HCT116 (cell line): ENCODE results near the gene ZNF79. TPM values are rescaled to one million over a fixed set of nuclear protein-coding genes. Genes with fewer than 3 reads are reported as not detected.

Source experiments
- ATAC-seq: fragments of 200-7000 bp; cut with Tn5 transposase; 2 replicates; pipeline ENCODE4 v1.9.1; 2020; ENCODE audit warnings: mild to moderate bottlenecking, moderate library complexity
- BruUV-seq: library from RNA; stranded (reverse); fragments of 400-500 nt; replicated peaks from 2 replicates; lab custom pipeline; 2021; lab: Mats Ljungman, UMichigan
- CTCF ChIA-PET: fragments of 300-600 bp; sonication (Branson Sonifier 250); formaldehyde crosslinking; loops from one replicate; lab custom pipeline; 2021; ENCODE audit warnings: antibody characterized with exemption; lab: Charles Lee
- POLR2A ChIA-PET: fragments of 300-600, 350-600 bp; sonication (Branson Sonifier 250); formaldehyde crosslinking; loops from one replicate; lab custom pipeline; 2021; ENCODE audit warnings: antibody characterized with exemption; lab: Charles Lee
- RAD21 ChIA-PET, 2 experiments: fragments of 300-600 bp; sonication (Branson Sonifier 250); formaldehyde crosslinking; loops; one replicate each; lab custom pipeline; 2023; ENCODE audit warnings: low total read pairs in 2 of 2; ENCODE audit not compliant: uncharacterized antibody in 2 of 2, unreplicated experiment in 2 of 2, low non-redundant PET in 1 of 2; lab: Charles Lee
- DNase-seq: peaks from one replicate; pipeline ENCODE4 v3.0.0-alpha.2; 2010; ENCODE audit warnings: low read depth, low spot score
- H2AFZ ChIP-seq: fragments of 200-600 bp; shearing (Covaris generic), sonication (generic); 2 replicates; pipeline ENCODE4 v1.6.1; 2017; ENCODE audit warnings: low read depth, mixed run types, mixed read lengths, antibody characterized with exemption, low read length; ENCODE audit not compliant: poor library complexity, severe bottlenecking
- H3K27ac ChIP-seq: 2 replicates; pipeline ENCODE4 v1.5.1; 2012; ENCODE audit warnings: low read depth, low read length
- H3K27me3 ChIP-seq: fragments of 200-600 bp; sonication (generic); 2 replicates; pipeline ENCODE4 v1.6.1; 2016; ENCODE audit warnings: mixed run types, low read length, mixed read lengths; ENCODE audit not compliant: insufficient read depth
- H3K36me3 ChIP-seq, 2 experiments: fragments of 200-500 bp in 1 of 2; fragments of 200-600 bp in 1 of 2; sonication (Bioruptor generic) in 1 of 2; sonication (generic) in 1 of 2; 2 replicates each; pipeline versions ENCODE4 v1.5.1 to v1.6.1; 2014 to 2016; ENCODE audit warnings: low read length in 2 of 2, inconsistent platforms in 1 of 2, mixed read lengths in 1 of 2, mixed run types in 1 of 2; ENCODE audit not compliant: insufficient read depth in 2 of 2, control insufficient read depth in 1 of 2
- H3K4me1 ChIP-seq, 2 experiments: fragments of 200-600 bp in 1 of 2; sonication (generic) in 1 of 2; 2 replicates each; pipeline versions ENCODE4 v1.5.1 to v1.6.1; 2012 to 2017; ENCODE audit warnings: low read length in 2 of 2, inconsistent platforms in 1 of 2, mild to moderate bottlenecking in 1 of 2, mixed read lengths in 1 of 2, mixed run types in 1 of 2, moderate library complexity in 1 of 2; ENCODE audit not compliant: insufficient read depth in 2 of 2, control insufficient read depth in 1 of 2
- H3K4me2 ChIP-seq: fragments of 200-600 bp; sonication (generic); 2 replicates; pipeline ENCODE4 v1.6.1; 2017; ENCODE audit warnings: mixed run types, low read length, mixed read lengths
- H3K4me3 ChIP-seq, 2 experiments: fragments of 200-600 bp in 1 of 2; sonication (generic) in 1 of 2; replicated peaks in 1 of 2; 2 replicates each; pipeline ENCODE4 v1.5.1; 2011 to 2016; ENCODE audit warnings: low read length in 2 of 2, control low read depth in 1 of 2, low read depth in 1 of 2, mild to moderate bottlenecking in 1 of 2, mixed read lengths in 1 of 2, mixed run types in 1 of 2
- H3K79me2 ChIP-seq: fragments of 200-600 bp; sonication (generic); 2 replicates; pipeline ENCODE4 v1.6.1; 2017; ENCODE audit warnings: mild to moderate bottlenecking, mixed run types, low read length, moderate library complexity, mixed read lengths; ENCODE audit not compliant: insufficient read depth
- H3K9ac ChIP-seq: fragments of 200-600 bp; sonication (generic); 2 replicates; pipeline ENCODE4 v1.6.1; 2016; ENCODE audit warnings: low read length, mixed read lengths
- H3K9me2 ChIP-seq: fragments of 200-600 bp; sonication (generic), shearing (Covaris generic); 2 replicates; pipeline ENCODE4 v1.6.1; 2017; ENCODE audit warnings: mixed run types, mild to moderate bottlenecking, moderate library complexity; ENCODE audit not compliant: insufficient read depth
- H3K9me3 ChIP-seq, 2 experiments: fragments of 200-500 bp in 1 of 2; fragments of 200-600 bp in 1 of 2; sonication (Bioruptor generic) in 1 of 2; sonication (generic) in 1 of 2; 2 replicates each; pipeline ENCODE4 v1.6.1; 2014 to 2017; ENCODE audit warnings: low read length in 2 of 2, mixed read lengths in 2 of 2, inconsistent platforms in 1 of 2, low read depth in 1 of 2, mild to moderate bottlenecking in 1 of 2, mixed run types in 1 of 2, moderate library complexity in 1 of 2; ENCODE audit not compliant: control insufficient read depth in 1 of 2, insufficient read depth in 1 of 2
- H4K20me1 ChIP-seq: fragments of 200-600 bp; sonication (generic), shearing (Covaris generic); 2 replicates; pipeline ENCODE4 v1.6.1; 2017; ENCODE audit warnings: mixed run types, mild to moderate bottlenecking, moderate library complexity; ENCODE audit not compliant: insufficient read depth
- ATF3 ChIP-seq: IDR thresholded peaks from 2 replicates; pipeline ENCODE4 v1.6.1; 2012
- CBX3 ChIP-seq: IDR thresholded peaks from 2 replicates; pipeline ENCODE4 v1.6.1; 2012; ENCODE audit warnings: low read depth
- EGR1 ChIP-seq: IDR thresholded peaks from 2 replicates; pipeline ENCODE4 v1.6.1; 2012; ENCODE audit warnings: low read depth
- EZH2phosphoT487 ChIP-seq: fragments of 200-600 bp; IDR thresholded peaks from 2 replicates; pipeline ENCODE4 v1.6.1; 2018; ENCODE audit warnings: antibody characterized with exemption, borderline replicate concordance
- POLR2A ChIP-seq: IDR thresholded peaks from 2 replicates; pipeline ENCODE4 v1.7.0; 2011; ENCODE audit warnings: borderline replicate concordance; ENCODE audit not compliant: insufficient read depth, insufficient read length; ENCODE audit errors: extremely low read depth
- RAD21 ChIP-seq: IDR thresholded peaks from 2 replicates; pipeline ENCODE4 v1.6.1; 2012; ENCODE audit warnings: low read depth, mild to moderate bottlenecking
- REST ChIP-seq: IDR thresholded peaks from 2 replicates; pipeline ENCODE4 v1.6.1; 2012; ENCODE audit warnings: low read depth
- YY1 ChIP-seq: IDR thresholded peaks from 2 replicates; pipeline ENCODE4 v1.6.1; 2011; ENCODE audit warnings: low read length, low read depth, moderate library complexity, mild to moderate bottlenecking; ENCODE audit not compliant: insufficient replicate concordance; ENCODE audit errors: extremely low read depth
- intact Hi-C: fragments of 100-400 bp; cut with micrococcal nuclease; formaldehyde crosslinking; loops from 2 replicates; pipeline ENCODE4 v1.10.0; 2022
- total RNA-seq: library from RNA; stranded (reverse); gene quantifications from one replicate; pipeline ENCODE4 v1.2.1, GENCODE V29; 2021; ENCODE audit not compliant: unreplicated experiment

Gene ZNF79
- total RNA-seq, 1 experiment from 2014 or later: 5.3 TPM

GRCh38 chr9:127446713-127447415 is 22.7 kb downstream of the ZNF79 start:
- peak; percentile 16 for ATAC-seq

More at GRCh38 chr9:127446713-127447415, 22.7 kb downstream of the ZNF79 start:
- Histone ChIP-seq H3K9ac (no peak overlapping the region), H3K27ac (peak overlapping the region; percentile 97; the same call in 1 of the 2 replicates), H3K4me1 (peaks cover 8 to 50% of the 10 kb centered on the region in 2 experiments), H3K79me2 (peaks cover 34% of the 10 kb centered on the region), H4K20me1 (peaks cover 38% of the 10 kb centered on the region), H3K4me3 (no peak overlapping the region), H3K9me3 (no peaks in the 10 kb centered on the region), H3K36me3 (peaks cover 31 to 66% of the 10 kb centered on the region in 2 experiments), H2AFZ (no peak overlapping the region), H3K9me2 (no peaks in the 10 kb centered on the region), H3K27me3 (no peaks in the 10 kb centered on the region), H3K4me2 (no peak overlapping the region)
- BruUV-seq: no TSS peak
- intact Hi-C loops: no loop called here
- no peak for TF ChIP-seq YY1
- no peak for TF ChIP-seq EZH2phosphoT487
- TF ChIP-seq ATF3: no peak
- no peak for TF ChIP-seq EGR1
- no peak for TF ChIP-seq CBX3
- TF ChIP-seq REST: no peak
- TF ChIP-seq RAD21: no peak
- TF ChIP-seq POLR2A: no peak
- ChIA-PET CTCF (no interaction called here), POLR2A (interaction anchor here (1.5 kb wide), 1 partner anchor 223 kb away, joined by 3 read pairs; no protein-coding TSS in a partner anchor), RAD21 (no interaction called here)
- no peak for DNase-seq
